ENCODE results near the gene LRPPRC.

The LRPPRC gene

DNA sequence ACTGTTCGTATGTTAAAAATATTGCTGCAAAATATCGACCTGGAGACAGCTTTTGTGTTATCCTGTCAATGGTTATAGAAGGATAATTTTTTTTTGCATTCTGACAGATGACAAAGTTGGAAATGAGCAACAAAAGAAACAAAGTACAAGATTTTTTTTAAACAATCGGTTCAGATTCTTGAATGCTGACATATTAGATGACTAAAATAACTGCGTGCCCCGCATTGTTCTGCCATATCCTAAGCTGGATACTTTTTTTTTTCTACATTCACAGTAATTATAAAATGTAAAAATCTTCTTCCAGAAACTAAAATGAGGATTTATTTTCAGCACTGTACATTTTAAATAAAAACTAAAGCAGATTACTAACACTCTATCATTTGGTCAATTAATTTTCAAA, 89.9 kb downstream of the LRPPRC start:
- no peak for DNase-seq

DNA sequence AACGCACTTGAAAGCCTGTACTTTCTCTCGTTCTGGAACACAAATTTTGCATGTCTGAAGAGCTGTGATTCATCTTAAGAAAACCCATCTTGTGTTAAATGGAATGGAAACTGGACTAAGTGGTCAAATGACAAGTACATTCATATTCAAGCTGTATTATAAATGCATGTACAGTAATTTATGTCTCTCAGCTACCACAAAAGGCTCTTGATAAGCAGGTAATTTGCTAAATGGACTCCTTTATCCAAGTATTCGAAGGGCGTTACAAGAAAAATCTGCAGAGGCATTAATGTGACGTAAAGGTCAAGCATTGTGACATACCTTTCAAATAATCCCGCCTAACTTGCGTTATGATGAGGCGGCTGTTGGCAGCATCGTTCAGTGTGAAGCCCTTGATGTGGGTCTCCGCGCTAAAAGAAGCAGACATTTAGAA, 90.4 kb downstream of the LRPPRC start:
- no peak for DNase-seq

DNA sequence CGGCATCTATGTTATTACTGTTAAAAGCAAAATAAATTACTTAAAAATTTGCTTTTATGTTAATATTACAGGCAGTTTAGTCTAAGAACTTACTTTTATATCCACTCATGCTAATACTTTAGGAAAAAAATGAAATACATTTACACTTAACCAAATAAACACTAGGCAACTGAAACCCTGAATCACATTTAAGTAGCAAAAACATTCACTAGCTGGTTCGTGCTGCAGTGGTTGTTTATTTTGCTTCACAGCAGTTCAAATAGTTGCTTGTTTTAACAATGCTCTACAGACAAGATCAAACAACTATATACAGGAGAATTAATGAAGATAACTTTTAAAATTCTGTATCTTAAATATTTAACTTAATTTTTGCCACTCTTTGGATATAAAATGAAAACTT, 96.2 kb downstream of the LRPPRC start:
- DNase-seq = no peak

DNA sequence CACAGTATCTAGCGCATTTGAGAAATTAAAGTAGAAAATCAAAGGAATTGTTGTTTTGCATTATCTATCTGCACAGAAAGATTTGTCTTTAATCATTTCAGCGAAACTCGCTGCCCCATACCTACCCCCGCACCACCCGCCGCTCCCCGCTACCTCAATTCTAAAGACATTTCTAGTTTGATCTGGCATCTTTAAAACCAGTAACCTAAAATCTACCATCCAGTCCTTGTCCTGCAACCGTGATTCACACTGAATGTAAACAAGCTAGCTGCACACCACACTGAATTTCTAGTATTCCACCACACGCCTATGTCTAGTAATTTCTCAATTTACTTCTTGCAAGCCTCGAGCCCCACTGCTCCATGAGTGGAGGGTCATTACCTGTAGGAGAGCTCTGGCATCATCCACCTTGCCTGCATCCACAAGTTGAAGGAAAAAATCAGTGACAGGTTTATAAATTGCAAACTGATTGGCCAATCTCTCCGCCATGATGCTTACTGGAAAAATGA, 96.9 kb downstream of the LRPPRC start:
- DNase-seq = no peak

DNA sequence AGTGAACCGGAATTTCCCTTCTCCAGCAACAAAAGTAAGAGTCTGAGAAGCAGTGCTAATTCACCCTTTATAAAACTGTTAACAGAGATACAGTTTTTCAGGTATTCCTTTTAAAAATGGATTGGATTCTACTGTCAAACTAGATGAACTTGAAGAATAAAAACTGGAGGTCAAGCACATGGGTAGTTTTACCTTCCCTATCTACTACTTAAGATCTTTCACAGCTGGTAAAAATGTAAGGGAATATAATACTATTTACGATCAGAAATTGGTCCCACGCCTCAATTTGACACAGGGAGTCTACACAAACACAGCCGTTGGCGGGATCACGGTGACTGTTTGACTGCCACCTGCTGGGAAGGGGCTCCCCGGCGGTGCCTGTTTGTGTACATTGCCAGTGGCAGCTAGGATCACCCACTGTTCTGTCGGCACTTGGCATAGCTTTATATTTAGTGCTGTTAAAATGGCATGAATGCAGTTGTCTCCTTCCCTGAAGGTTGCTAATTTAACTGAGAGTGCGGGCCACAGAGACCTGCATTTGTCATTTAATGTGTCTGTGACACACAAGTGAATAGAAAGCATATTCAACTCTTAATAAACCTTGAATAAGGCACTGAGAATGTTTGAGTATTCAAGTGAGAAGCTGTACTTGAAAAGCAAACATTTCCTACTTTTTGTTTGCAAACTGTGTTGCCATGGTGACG, 97.5 kb downstream of the LRPPRC start:
- DNase-seq = no peak

DNA sequence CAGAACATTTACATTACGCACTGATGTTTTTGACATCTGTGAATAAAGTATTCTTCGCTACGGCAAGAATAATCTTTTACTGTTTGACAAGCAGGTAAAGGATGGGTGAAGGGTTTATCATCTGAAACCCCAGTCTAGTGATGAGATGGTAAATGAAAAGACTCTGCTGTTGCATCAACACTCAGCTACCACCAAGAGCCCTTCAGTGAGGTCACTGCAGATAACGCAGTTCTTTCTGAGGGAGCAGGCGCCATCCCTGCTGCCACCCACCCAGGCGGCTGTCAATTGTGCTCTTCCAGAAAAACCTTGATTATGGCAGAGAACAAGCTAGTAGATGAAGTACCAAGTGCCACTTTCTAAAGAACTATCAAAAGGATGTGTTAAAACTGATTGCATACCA, 98.3 kb downstream of the LRPPRC start:
- DNase-seq = no peak

DNA sequence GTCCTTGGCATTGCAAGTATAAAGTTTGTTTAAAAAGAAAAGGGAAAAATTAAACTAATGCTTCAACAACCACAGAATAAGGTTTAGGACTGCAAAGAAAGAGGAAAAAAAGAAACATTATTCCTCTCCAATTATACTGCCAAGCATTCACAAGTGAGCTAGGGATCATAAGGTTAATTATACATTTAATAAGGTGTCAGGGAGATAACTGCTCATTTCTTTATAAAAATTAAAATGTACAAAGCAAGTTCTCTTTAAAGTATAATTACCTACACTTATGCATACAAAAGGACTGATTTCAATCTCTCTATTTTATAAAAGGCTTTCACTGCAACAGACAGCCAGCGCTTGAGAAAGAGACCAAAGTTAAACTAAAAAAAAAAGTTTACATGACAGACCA, 98.9 kb downstream of the LRPPRC start:
- no peak for DNase-seq

DNA sequence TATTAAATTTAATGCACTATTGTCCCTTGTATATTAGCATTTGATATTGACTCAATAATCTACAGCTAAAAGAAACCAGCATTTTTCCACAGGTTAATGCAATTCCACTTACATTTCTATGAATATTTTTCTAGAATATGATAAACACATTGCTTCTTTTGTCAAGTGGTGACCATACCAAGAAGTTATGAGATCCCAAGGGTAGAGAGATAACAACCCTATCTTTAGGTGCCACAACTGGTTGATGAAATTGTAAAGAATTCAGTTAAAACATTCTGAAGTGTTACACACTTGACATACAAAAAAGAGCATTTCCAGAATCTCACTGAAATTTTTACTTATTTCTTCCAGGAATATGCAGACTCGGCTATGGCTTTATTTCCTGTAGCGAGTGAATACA, 101.0 kb downstream of the LRPPRC start:
- DNase-seq = no peak

DNA sequence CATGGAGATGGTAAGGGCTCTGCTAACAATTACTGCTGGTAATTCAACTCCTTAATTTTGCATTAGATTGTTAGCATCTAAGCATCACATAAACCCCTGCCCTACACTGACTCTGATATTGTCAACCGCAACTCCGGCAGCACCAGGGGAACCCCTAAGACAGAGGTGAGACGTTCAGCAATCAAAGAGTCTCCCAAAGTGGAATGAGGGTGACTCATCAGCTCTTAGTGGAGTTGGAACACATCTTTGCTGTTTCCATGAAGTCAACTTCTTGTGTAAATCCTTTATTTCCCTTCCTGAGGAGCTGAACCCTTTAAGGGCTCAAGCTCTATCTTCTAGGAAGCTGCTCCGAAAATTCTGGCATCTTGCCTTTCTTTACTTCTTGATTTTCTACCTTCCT, 104.9 kb downstream of the LRPPRC start:
- DNase-seq = no peak

DNA sequence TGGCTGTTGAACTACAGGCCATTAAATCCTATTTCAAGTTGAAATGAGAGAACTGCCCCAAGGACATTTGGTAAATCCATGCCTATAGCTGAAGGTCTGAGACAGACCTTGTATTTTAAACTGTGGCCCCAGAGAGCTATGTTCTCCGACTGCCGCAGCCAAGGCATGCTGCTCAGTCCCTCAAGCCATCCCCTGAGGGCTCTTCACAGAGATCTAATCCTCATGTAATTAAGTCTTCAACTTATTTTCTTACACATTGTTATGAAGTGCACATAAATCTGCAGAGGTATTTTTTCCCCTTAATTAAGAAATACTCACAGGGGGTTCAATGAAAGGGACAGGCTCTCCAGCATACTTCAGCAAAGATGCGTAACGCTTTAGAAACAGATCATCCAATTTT, 106.4 kb downstream of the LRPPRC start:
- DNase-seq = no peak

DNA sequence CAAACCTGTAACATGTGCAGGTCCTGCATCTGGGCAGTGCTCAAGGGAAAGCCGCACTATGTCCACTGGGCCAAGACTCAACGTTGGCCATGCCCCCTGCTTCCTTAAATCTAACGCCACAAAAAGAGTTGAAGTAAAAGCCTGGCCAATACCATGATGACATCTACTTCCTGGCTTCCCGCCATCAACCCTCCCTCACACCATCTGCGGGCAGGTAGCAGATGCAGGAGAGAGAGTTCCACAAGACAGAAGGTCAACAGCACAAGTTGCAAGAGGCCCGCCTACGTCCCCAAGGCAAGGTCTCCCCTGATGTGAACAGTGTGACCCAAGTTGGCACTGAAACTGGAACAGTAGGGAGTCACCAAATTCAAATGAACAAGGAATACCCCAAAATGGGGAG, 108.6 kb downstream of the LRPPRC start:
- no peak for DNase-seq

DNA sequence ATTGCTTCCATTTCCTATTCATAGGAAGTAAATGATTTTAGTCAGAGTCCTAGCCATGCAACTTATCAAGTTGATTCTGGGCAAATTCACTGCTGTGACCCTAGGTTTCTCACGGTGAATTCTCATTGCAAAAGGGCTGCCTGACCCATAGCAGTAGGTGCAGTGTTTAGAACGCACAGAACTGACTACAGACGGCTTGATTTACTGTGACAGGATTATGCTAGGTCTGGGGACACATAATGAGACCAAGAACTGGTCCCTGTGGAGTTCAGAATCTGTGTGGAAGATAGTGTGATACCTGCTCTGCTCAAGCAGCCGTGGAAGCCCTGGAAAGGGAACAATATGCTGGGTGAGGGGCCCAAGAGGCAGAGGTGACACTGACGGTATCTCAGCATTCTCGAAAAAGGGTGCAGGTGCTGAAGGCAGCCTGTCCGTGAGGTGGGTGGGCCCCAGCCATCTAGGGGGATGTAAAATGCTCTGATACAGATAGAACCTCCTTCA, 110.6 kb downstream of the LRPPRC start:
- no peak for DNase-seq

DNA sequence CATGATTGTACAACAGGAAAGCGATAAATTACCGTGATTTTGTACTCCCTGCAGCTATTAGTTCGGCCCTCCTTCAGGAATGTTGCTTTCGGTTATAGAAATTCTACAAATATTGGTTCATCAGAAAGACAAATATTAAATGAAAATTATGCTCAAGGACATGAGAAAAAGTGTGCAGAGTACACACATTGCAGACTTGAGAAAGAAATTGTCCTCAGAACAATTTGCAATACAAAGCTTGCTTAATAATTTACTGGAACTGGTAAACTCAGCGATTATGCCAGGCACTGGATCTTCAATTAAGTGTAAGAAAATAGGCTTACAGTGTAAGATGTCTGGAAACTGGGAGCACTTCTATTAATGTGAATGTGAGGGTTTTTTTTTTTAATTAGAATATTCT, 111.1 kb downstream of the LRPPRC start:
- no peak for DNase-seq

DNA sequence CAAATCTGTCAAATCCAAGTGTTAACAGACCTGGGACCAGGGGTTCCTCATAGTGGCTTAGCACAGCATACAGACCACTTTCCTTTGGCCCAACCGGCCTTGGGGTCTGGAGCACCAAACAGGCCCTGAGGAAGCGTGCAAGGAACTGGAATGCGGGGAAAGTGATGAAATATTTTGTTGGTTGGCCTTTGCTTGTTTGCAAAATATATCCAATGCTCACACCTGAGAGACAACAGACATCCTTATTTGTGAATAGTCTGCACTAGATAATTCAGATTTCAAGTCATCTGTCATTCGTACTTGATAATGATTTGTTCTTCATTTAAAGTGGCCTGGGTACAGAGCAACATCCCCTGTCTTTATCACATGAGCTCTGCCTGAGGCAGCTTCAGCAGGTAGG, 113.5 kb downstream of the LRPPRC start:
- DNase-seq = no peak

DNA sequence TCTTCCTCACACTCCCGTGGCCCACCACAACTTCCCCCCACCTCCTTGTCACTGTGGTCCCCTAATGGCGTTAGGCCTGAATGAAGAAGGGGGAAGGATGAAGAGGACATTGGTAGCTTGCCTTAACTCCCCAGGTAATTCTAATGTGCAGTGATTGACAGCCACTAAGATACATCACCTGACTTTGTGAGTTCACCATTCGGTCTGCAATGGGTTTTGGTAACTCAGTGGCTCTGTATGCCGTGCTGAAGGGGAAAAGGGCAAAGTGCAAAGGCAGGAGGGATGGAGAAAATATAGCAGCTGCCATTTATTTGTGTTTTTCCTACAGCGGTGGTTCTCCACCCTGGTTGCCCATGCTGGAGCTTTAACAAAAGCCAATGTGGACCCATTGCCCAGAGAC, 114.8 kb downstream of the LRPPRC start:
- no peak for DNase-seq

DNA sequence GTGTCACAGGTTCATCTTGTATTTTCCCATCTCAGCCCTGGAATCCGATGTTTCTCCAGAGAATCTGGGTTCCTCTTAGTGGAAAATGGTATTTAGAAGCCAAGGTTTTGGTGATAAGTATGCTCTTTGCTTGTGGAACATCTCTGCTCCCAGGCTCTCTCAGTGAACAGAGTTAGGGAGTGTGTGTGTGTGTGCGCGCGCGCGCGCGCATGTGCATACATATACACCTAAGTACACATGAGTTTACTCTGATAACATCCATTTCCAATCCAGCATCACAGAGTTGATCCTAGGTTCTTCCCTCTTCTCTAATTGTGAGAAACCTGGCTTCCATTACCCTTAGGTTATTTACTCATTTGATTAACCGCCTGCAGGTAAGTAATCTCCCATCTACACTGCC, 115.3 kb downstream of the LRPPRC start:
- DNase-seq = no peak

DNA sequence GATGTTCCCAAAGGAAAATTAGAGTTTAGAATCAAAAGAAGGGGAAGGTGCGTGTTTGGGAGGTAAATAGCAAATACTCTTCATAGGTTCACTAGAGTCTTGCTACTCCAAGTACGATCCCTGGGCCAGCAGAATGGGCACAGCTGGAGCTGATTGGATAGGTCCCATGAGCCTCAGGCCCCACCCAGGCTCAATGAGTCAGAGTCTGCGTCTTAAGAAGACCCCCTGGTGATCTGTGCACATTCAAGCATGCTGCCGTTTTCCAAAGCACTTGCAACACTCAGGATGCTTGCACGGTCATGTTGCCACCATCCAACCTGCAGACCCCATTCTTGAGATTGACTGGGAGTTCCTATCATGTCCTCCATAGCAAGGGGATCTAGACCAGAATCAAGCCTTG, 116.5 kb downstream of the LRPPRC start:
- no peak for DNase-seq

DNA sequence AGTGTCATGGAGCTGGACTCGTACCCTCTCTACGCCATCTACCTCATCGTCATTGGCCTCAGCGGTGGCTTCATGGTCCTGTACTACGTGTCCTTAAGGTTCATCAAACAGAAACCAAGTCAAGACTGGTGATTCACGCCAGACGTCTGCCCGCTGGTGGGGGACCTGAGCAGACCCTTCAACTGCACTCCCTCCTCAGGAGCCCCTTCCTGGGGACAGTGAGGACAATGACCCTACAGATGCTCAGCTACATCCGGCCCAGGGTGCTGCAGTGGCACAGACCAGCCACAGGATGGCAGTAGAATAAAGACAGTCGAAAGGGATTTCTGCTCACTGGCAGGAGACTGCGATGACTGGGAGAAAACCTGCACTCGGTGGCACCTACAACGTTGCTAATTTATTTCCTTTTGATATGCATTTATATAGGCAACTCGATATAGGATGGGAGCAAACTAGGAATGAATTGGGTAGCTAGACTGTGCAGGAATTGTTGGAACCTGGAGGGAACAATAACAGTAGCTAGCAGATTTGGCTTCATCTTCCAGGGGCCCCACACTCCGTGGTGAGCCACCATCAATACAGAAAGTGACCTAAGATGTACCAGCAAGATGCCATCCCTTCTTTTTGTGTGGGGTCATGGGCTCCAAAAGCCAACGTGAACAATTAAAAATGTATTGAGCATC, 117.9 kb downstream of the LRPPRC start:
- DNase-seq = peak; percentile 45

DNA sequence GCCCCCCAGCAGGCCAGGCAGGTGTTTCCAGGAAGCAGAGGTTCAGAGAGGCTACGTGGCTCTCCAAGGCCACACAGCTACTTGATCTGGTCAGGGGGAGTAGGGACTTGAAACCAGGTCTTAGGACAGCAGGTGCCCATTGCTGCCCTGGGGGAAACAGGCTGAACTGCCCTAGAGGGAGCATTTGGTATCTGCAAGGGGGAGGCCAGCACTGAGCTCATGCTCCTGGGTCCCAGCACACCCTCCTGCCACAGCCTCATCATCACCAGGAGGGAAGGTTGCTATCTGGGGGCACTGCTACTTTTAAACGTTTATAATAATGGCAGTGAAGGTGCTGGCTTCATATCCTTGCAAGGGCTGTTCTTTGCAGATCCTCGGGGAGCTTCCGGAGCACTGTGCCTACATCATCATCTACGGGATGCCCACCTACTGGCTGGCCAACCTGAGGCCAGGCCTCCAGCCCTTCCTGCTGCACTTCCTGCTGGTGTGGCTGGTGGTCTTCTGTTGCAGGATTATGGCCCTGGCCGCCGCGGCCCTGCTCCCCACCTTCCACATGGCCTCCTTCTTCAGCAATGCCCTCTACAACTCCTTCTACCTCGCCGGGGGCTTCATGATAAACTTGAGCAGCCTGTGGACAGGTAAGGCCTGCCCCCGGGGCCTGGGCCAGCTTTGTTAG, 120.9 kb downstream of the LRPPRC start:
- no peak for DNase-seq

DNA sequence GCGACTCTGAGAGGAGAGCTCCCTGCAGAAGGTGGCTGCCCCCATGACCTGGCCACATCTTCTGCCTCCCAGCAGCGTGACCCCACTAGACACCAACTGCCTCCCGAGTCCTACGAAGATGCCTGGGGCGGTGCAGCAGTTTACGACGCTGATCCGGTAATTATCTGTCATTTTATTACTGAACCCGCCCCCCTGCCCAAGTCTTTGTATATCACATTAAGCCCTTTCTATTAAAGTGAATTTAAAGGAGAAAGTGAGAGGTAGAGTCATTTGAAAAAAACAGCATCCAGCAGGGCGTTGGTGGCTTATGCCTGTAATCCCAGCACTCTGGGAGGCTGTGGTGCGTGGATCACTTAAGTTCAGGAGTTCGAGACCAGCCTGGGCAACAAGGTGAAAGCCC, 123.6 kb downstream of the LRPPRC start:
- no peak for DNase-seq

DNA sequence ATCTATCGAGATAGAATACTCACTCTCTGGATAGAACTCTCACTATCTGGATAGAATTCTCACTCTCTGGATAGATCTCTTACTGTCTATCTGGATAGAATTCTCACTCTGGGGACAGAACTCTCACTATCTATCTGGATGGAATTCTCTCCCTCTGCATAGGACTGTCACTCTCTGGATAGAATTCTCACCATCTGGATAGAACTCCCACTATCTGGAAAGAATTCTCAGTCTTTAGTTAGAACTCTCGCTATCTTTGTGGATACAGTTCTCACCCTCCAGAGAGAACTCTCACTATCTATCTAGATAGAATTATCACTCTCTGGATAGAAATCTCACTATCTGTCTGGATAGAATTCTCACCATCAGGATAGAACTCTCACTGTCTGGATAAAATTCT, 140.5 kb downstream of the LRPPRC start:
- DNase-seq = no peak

DNA sequence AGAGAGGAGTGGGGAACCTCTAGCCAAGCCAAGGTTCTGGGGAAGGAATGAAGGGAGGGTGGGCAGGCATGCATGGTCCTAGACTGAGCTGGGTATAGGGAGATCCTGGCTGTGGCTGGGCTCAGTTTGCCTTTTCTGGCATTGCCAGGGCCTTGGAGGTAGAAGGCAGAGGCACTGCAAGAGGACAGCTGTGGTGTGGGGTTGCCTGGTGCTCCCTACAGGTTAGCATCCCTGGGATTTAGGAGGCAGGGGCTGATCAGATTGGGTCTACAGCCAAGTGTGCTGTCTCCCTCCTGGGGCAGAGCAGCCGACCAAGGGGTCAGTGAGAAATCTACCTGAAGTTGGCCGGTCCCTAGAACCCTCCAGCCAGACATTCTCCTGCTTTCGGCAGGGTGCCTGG, 141.1 kb downstream of the LRPPRC start:
- no peak for DNase-seq

DNA sequence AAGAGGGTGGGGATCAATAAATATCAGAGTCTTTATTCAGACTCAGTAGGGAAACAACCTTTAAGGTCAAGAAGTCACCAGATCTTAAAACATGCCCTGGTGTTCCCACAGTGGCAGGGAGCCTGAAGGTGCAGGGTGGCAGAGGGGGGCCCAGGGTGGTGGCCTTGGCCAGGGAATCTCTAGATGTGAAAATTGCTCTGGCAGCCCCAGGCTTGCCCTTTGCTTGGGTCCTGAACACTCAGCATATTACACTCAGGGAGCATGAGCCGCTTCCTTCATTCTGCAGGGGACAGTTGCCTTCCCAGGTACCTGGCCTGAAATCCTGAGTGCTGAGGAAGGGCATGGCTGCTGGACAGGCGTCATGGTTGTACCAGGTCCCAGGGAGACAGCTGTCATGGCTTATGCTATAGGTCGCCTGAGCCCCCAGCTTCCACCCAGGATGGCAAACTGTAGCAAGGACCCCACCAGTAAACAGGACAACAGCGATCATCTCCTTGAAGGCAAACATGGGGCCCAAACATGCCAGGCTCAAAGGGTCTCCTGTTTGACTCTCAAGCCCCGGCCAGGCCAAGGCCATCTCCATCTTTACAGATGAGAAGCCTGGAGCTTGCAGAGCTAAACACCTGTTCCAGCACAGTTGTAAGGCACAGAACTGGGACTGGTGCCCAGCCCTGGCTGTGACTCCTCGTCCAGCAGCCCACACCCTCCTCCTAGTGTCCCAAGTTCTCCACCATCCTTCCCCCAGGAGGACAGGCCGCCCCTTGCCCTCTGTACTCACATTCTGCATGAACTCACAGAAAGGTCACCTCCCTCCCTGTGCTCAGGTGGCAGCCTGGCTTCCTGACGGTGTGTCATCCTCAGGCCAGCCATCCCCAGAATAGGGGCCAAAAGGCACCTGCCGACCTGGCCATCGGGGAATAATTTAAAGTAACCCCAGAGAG, 142.4 kb downstream of the LRPPRC start:
- no peak for DNase-seq
